Nephron (organoid): ENCODE data around the gene FARP1.

Source experiments
- H3K27ac Mint-ChIP-seq, 3 experiments: 2 replicates each; pipeline ENCODE4 v1.8.0; 2020; ENCODE audit warnings: mixed read lengths in 3 of 3, mild to moderate bottlenecking in 2 of 3, moderate library complexity in 1 of 3
- H3K27me3 Mint-ChIP-seq: 2 replicates; pipeline ENCODE4 v1.8.0; 2021; ENCODE audit warnings: low read depth, mild to moderate bottlenecking, moderate library complexity, mixed read lengths
- H3K36me3 Mint-ChIP-seq: 2 replicates; pipeline ENCODE4 v1.8.0; 2020; ENCODE audit warnings: low read depth, mixed read lengths
- H3K4me1 Mint-ChIP-seq: 2 replicates; pipeline ENCODE4 v1.8.0; 2020; ENCODE audit warnings: mixed read lengths
- H3K4me3 Mint-ChIP-seq, 3 experiments: 2 replicates each; pipeline ENCODE4 v1.8.0; 2020; ENCODE audit warnings: mild to moderate bottlenecking in 3 of 3, mixed read lengths in 3 of 3, moderate library complexity in 2 of 3
- H3K9me3 Mint-ChIP-seq: 2 replicates; pipeline ENCODE4 v1.8.0; 2020; ENCODE audit warnings: mixed read lengths
- CTCF ChIP-seq, 3 experiments: fragments of 200-600 bp; sonication (generic); IDR thresholded peaks; one replicate each; pipeline ENCODE4 v1.5.0; 2021; ENCODE audit warnings: antibody characterized with exemption in 3 of 3; ENCODE audit not compliant: unreplicated experiment in 3 of 3

Gene FARP1

GRCh38 chr13:98419786-98420553, 277.1 kb downstream of the FARP1 start:
- Mint-ChIP-seq H3K27me3 (no peaks in the 10 kb centered on the region), H3K36me3 (peaks cover 96% of the 10 kb centered on the region), H3K4me3 (no peak overlapping the region), H3K4me1 (no peaks in the 10 kb centered on the region), H3K9me3 (peaks cover 4% of the 10 kb centered on the region), H3K27ac (no peak overlapping the region)
- TF ChIP-seq CTCF (IDR thresholded peaks at IDR 0.05; ENCODE audit: unreplicated experiment in 3 of 3) = no peak

GRCh38 chr13:98420554-98421175, 277.8 kb downstream of the FARP1 start:
- Mint-ChIP-seq H3K9me3 (peaks cover 4% of the 10 kb centered on the region), H3K4me3 (no peak overlapping the region), H3K27ac (no peak overlapping the region), H3K4me1 (no peaks in the 10 kb centered on the region), H3K27me3 (no peaks in the 10 kb centered on the region), H3K36me3 (peaks cover 95% of the 10 kb centered on the region)
- no peak for TF ChIP-seq CTCF (IDR thresholded peaks at IDR 0.05; ENCODE audit: unreplicated experiment in 3 of 3)

GRCh38 chr13:98422046-98422445, 279.2 kb downstream of the FARP1 start:
- Mint-ChIP-seq H3K27ac (no peak overlapping the region), H3K4me3 (no peak overlapping the region), H3K27me3 (no peaks in the 10 kb centered on the region), H3K9me3 (peaks cover 1% of the 10 kb centered on the region), H3K4me1 (no peaks in the 10 kb centered on the region), H3K36me3 (peaks cover 95% of the 10 kb centered on the region)
- no peak for TF ChIP-seq CTCF (IDR thresholded peaks at IDR 0.05; ENCODE audit: unreplicated experiment in 3 of 3)

GRCh38 chr13:98423417-98423816, 280.5 kb downstream of the FARP1 start:
- Mint-ChIP-seq H3K36me3 (peaks cover 91% of the 10 kb centered on the region), H3K27ac (no peak overlapping the region), H3K9me3 (no peaks in the 10 kb centered on the region), H3K27me3 (no peaks in the 10 kb centered on the region), H3K4me1 (no peaks in the 10 kb centered on the region), H3K4me3 (no peak overlapping the region)
- no peak for TF ChIP-seq CTCF (IDR thresholded peaks at IDR 0.05; ENCODE audit: unreplicated experiment in 3 of 3)

DNA sequence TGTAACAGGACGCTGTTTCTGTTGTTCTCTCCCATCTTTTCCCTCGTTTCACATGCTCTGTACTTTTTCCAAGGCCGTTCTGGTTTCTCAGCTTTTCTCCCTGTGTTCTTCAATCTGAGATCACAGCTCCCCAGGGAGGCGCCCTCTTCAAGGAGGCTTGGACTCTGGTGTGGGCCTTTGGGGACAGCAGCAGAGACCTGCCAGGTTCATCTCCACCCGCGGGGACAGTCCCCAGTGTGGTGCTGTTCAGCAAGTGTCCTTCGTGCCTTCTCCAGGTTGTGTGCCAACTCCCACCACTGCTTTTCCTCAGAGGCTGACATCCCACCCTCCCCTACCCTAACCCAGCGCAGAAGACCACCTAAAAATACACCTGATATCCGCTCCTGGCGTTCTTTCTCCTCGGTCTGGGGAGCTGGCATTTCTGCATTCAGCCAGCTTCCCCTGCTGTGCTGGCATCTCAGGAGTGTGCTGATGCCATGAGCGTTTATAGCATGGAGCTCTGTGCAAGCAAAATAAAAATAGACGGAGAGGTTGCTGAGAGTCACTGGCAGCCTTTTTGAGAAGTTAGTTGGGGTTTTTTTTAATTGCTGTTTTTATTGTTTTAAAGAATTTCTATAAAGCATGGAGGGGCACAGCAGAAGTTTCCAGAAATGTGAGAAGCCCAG, 284.6 kb downstream of the FARP1 start:
- no peak overlapping the region for H3K4me3 Mint-ChIP-seq
- no peaks in the 10 kb centered on the region for H3K9me3 Mint-ChIP-seq
- H3K4me1 Mint-ChIP-seq = no peaks in the 10 kb centered on the region
- TF ChIP-seq CTCF (IDR thresholded peaks at IDR 0.05; ENCODE audit: unreplicated experiment in 3 of 3) = no peak
- no peaks in the 10 kb centered on the region for H3K27me3 Mint-ChIP-seq
- peaks cover 79% of the 10 kb centered on the region for H3K36me3 Mint-ChIP-seq
- H3K27ac Mint-ChIP-seq = no peak overlapping the region
